Sigmoid colon (tissue), 4 donors: ENCODE results near the gene ADORA1.
A peak's percentile ranks its signal among the peaks of the same experiment; 100 is the strongest.

Experiments used
- CTCF ChIP-seq, 4 experiments: fragments of 450-650 bp in 3 of 4; fragments of 200-600 bp in 1 of 4; IDR thresholded peaks; one replicate each; pipeline ENCODE4 v1.5.1; 2016 to 2019; ENCODE audit warnings: antibody characterized with exemption in 4 of 4, mild to moderate bottlenecking in 3 of 4, moderate library complexity in 2 of 4
- POLR2A ChIP-seq, 2 donors: fragments of 450-650 bp; IDR thresholded peaks; one replicate each; pipeline ENCODE4 v1.6.1; 2016; ENCODE audit warnings: antibody characterized with exemption in 2 of 2, mild to moderate bottlenecking in 2 of 2, moderate library complexity in 2 of 2
- POLR2AphosphoS5 ChIP-seq, 4 donors: sonication (generic); formaldehyde crosslinking; IDR thresholded peaks; one replicate each; pipeline ENCODE4 v1.6.1; 2017; ENCODE audit warnings: antibody characterized with exemption in 4 of 4

GRCh38 chr1:203199816-203200571, 72.5 kb downstream of the ADORA1 start:
- TF ChIP-seq CTCF (IDR thresholded peaks at IDR 0.05) (no peak), POLR2A (IDR thresholded peaks at IDR 0.05) (no peak), POLR2AphosphoS5 (IDR thresholded peaks at IDR 0.05) (peak in 2 of 4 donors; percentile 21 to 43)
